ENCODE measurements around the gene PCNA.

DNA sequence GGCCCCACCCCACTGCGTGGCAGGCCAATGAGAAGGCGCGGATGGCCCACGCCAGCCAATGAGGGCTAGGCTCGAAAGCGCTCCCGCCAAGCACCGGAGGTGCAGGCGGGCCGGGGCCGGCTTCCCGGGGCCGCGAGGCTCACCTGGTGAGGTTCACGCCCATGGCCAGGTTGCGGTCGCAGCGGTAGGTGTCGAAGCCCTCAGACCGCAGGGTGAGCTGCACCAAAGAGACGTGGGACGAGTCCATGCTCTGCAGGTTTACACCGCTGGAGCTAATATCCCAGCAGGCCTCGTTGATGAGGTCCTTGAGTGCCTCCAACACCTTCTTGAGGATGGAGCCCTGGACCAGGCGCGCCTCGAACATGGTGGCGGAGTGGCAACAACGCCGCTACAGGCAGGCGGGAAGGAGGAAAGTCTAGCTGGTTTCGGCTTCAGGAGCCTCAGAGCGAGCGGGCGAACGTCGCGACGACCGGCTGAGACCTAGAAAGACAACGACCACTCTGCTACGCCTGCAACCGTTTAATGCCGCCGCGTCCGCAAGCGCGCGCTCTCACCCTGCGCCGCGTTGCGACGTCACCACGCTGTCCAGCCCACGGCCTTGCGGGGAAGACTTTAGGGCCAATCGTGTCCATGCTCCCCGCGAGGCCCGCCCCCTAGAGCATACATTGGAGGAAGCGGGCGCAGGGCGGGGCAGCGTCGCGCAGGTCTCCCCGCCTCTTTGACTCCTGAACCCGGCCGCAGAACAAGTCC lies at the start of gene PCNA:
- TF ChIP-seq POLR2A (IDR thresholded peaks at IDR 0.05; ENCODE audit: low read depth, low read length) (peak; percentile 99), POLR2AphosphoS5 (IDR thresholded peaks at IDR 0.05; ENCODE audit: low read depth, low read length) (peak; percentile 99)
